ENCODE measurements around the gene TBC1D4.

- TF ChIP-seq POLR2AphosphoS5 (IDR thresholded peaks at IDR 0.05) (no peak), CTCF (IDR thresholded peaks at IDR 0.05) (no peak)
Observed at GRCh38 chr13:75318138-75318833, 163.7 kb downstream of the TBC1D4 start.

All from prostate gland (tissue), 2 donors.